ENCODE data around the gene ZNRF2.

ZNRF2 gene

GRCh38 chr7:30323006-30323355, 38.6 kb downstream of the ZNRF2 start:
- DNase-seq, result no peak

DNA sequence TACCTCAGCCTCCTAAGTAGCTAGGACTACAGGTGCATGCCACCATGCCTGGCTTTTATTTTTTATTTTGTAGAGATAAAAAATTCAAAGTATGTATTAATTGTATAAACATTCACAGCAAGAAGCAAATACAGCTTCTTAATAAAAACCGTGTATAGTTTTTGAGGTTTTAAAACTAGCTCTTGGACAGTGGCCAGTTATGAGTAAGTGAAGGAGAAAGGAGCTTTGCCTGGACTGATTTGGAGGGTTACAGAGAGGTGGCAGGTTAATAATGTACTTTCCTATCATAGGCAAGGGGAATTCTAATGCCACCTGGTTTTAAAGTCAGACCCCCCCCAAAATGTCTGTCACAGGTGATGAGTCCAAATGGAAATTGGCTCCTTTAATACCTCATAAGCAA, 43.4 kb downstream of the ZNRF2 start:
- no peak for DNase-seq

- DNase-seq, result no peak
Observed at GRCh38 chr7:30328381-30328780, 44.0 kb downstream of the ZNRF2 start.

DNA sequence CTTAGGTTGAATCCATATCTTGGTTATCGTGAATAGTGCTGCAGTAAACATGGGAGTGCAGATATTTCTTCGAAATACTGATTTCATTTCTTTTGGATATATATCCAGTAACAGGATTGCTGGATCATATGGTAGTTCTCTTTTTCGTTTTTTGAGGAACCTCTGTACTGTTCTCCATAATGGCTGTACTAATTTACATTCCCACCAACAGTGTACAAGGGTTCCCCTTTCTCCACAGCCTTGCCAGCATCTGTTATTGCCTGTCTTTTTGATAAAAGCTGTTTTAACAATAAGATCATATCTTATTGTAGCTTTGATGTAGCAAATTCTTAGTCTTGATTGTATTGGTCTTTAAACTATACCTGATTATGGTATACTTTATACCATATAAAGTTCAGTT, 45.3 kb downstream of the ZNRF2 start:
- no peak for DNase-seq

- DNase-seq, result no peak
Observed at GRCh38 chr7:30330134-30331111, 46.0 kb downstream of the ZNRF2 start.

- no peak for DNase-seq
Observed at GRCh38 chr7:30331338-30331737, 46.9 kb downstream of the ZNRF2 start.

DNA sequence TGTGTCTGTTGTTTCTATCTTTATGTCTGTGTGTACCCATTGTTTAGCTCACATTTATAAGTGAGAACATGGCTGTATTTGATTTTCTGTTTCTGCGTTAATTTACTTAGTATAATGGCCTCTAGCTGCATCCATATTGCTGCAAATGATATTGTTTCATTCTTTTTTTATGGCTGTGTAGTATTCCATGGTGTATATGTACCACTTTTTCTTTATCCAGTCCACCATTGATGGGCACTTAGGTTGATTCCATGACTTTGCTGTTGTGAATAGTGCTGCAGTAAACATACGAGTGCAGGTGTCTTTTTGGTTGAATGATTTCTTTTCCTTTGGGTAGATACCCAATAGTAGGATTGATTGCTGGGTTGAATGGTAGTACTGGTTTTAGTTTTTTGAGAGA, 48.2 kb downstream of the ZNRF2 start:
- no peak for DNase-seq

GRCh38 chr7:30335763-30336487, 51.5 kb downstream of the ZNRF2 start:
- DNase-seq, result no peak

DNA sequence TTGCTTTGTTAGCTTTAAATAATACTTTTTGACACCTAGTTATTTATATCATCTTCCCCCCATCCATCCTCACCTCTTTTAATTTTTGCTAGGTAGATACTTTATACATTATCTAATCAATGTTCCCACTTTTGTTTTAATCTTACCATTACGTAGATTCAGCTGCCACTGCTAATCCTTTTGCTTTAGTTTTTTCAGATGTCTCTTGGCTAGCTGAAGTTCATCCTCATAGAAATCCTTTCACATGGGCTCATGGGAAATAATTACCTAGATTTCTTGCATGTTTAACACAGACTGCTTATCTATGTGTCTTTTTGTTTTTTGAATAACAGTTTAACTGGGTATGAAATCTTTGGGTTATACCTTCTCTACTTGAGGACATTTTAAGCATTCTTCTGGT, 60.1 kb downstream of the ZNRF2 start:
- no peak for DNase-seq

DNA sequence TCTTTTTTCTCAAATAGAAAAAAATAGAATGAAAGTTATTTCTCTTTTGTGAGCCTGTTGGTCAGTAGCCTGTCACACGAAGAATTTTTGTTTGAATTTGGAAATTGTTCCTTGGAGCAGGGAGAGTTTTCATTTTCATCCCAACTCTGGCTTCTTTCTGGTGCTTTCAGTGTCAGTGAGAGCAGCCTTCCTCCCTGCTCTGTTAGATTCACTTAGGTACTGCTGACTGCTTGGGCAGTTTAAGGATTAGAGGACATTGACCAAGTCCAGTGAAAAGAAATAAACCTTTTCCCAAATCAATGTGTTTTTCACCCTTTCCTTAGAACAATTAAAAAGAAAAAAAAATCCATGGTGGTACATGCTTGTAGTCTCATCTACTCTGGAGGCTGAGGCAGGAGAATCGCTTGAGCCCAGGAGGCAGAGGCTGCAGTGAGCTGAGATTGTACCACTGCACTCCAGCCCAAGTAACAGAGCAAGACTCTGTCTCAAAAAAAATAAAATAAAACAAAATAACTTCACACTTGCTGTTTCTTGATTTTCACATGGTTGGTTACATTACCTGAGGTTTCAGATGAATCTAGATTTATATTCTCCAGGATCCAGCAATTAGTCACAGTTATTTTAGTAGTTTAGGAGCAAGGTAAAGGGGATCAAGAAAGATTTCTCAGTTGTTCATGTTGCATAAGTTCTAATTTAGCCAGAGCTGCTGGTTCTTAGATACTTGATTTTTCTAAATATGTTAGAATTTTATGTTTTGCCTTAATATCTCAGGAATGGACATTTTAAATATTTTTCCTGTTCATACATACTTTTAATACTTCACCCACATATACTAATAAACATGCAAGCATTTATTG, 63.1 kb downstream of the ZNRF2 start:
- DNase-seq, result no peak

DNA sequence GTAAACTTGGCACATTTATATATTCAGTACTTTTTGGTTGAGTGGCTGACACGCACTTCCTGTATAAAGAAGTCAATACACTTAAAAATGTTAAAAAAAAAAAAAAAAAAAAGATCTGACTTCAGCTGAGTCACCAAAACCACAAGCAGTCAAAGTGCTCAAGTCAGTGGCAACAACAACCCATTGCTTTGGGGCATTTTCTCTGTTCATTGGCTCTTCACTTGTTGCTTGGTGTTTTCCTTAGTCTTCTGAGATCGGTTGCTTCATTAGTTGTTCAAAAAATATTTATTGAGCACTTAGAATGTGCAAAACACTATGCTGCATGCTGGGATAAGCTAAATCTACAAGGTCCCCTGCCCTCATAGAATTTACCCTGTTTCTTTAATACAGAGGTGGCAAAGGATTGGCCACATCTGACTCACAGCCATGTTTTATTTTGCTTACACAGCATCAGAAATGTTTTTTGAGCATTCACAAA, 63.7 kb downstream of the ZNRF2 start:
- peak; percentile 74 for DNase-seq

GRCh38 chr7:30349170-30349569, 64.8 kb downstream of the ZNRF2 start:
- DNase-seq, result no peak

DNA sequence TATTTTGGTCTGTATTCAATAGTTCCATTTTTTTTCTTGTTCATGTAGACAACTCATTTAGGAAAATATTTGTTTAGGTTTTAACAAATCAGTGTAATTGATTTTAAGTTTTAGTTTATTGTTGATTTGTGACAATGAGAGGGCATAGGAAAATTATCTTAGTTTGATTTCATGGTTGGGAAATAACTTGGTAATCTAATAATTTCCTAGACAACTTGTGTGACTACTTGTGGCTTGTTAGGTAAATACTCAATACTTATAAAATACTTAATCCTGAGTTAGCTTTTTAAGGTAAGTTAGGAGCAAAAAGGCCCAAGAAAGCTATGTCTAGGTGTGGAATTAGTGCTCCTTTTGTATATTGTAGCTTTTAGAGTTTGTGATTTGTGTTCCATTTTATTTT, 65.4 kb downstream of the ZNRF2 start:
- DNase-seq, result no peak

- no peak for DNase-seq
Observed at GRCh38 chr7:30351286-30351685, 66.9 kb downstream of the ZNRF2 start.

DNA sequence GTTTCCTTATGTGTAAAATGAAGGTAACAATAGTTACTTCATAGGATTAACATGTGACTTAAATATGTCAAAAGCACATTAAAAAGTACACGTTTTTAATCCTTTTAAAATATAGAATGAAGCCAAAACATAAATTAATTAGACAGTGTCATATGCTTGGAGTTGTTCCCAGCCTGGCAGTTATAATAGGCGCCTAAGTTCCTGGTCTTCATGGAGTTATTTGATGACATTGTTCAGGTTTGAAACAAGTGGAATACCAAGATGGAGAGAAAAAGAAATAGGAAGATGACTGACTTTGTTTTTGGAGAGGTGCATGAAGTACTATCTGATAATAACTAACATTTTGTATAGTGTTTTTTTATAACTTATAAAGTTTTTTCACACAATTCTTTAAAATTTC, 67.3 kb downstream of the ZNRF2 start:
- no peak for DNase-seq

DNA sequence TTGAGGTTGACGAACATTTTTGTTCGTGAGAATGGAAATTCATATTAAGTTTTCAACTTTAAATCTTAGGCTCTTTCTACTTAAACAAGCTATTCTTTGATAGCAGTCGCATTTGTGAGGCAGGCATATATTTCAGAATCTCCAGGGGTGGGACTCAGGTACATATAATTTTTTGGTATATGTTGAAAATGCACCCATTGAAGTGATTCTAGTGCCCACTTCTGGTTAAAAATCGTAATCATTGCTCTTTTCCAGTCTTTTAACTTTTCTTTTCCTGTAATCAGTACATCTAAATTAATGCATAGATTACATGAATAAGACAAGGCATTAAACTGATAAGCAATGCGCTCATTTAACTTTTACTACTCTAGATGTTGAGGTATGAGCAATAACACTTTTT, 67.8 kb downstream of the ZNRF2 start:
- DNase-seq, result no peak

GRCh38 chr7:30353532-30353931, 69.1 kb downstream of the ZNRF2 start:
- no peak for DNase-seq

DNA sequence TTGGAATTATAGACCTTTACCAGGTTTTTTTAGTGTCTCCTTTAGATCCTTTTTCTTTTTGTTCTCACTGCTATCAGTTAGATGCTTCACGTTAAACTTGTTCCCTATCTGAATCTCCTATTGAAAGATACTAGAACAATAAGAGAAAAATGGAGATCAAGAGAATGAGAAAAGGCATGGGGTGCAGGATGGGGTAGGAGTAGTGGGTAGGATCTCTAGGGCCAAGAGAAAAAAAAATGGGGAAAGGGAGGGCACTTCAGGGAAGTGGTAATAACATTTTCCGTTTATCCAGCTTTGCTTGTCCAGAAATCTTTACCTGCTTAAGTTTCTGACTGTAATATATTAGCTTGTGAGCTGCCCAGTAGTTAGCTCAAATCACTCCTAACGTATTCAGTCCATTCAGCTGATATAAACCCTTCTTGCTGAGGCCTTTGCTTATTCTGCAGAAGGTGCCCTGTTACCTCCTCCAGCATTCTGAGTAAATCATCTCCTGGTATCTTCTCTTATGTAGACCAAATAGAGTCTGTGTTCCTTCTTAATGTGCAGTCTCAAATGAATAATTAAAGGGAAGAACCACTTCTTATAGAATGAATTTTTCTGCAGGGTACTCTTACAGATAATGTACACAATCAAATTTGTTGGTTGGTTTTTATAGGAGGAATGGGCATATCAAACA, 69.7 kb downstream of the ZNRF2 start:
- DNase-seq, result no peak

GRCh38 chr7:30354791-30355190, 70.4 kb downstream of the ZNRF2 start:
- no peak for DNase-seq

DNA sequence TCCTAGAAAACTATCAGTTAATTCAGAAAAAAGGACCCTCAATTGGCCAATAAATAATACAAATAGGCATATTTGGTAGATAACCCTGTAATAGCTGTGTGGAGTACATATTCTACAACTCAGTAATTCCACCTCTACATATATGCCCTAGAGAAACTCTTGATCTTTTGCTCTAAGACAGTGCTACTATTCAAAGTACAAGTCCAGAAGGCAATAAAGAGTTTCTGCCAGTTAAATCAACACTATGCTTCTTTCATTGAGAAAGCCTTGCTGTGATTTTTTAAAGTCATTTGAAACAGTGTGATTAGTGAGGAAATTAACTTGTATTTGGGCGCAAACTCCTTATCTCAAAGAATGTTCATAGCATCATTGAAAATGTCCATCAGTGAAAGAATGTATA, 75.6 kb downstream of the ZNRF2 start:
- DNase-seq, result no peak

DNA sequence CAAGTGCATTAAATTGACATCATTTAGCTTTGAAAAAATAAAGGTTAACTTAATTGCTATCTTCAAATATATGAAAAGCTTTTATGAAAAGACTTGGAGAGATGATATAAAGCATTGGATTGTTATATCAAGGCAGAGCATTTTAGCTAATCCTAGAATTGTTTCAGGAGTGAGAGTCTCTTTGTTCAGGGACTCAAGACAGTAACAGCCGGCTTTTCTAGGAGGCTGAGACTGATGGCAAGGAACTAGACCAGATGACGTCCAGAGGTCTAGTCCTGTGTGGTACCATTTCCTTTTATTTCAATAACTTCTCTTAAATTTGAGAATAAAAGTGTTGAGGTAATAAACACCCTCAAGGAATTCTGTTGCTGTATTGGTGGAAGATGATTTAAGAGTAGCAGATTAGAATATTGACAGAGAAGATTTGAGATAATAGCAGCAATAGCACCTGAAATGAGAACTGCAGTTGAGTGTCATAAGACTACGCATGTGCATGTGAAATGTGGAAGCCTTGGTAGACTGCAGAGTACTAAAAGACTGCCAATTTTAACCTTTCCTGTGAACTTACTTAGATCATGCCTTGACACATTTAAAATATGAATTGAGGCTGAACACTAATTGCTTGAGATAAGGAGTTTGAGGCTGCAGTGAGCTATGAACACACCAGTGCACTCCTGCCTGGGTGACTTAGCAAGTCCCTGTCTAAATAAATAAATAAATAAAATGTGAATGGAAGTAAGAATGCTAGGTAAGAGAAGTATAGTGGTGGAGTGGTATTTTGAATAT, 79.6 kb downstream of the ZNRF2 start:
- no peak for DNase-seq

DNA sequence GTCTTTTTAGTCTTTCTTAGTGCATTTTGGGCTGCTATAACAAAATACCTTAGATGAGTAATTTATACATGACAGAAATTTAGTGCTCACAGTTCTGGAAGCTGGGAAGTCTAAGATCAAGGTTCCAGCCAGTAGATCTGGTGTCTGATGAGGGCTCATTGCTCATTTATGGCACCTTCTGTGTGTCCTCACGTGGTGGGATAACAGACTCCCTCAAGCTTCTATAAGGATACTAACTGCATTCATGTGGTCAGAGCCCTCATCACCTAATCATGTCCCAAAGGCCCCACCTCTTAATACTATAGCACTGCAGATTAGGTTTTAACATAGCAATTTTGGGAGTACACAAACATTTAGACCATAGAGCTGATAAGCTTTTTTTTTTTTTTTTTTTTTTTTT, 80.4 kb downstream of the ZNRF2 start:
- DNase-seq, result no peak
